ENCODE measurements around the gene ENAH. TPM values are rescaled to one million over a fixed set of nuclear protein-coding genes. Genes with fewer than 3 reads are reported as not detected.

The ENAH gene
- total RNA-seq, 1 experiment from 2014 or later, result 285 TPM

DNA sequence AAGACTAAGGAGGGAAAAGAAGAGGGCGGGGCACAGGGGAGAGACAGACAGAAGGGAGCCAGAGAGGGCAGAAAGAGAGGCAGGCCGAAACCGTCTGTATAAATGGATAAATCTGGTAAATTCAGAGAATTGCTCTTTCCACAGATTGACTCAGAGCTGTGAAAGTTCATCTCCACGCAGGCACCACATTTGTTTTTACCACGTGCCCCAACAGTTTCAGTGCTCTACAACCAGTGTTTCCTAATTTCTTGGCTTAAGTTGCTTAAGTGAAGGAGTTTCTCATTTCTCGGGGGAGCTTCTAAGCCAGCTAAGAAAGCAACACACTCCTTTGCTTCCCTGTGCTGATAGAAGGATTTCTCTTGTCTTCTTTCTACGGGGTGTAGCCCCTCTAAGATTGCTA is 87.1 kb downstream of the ENAH start:
- no peak overlapping the region for H3K14ac ChIP-seq (ENCODE audit: insufficient read depth, low read length)
- Mint-ChIP-seq H3K36me3 (ENCODE audit: insufficient read depth in 1 of 3, low read depth in 3 of 3) (peaks cover 14 to 36% (median 35%) of the 10 kb centered on the region in 3 experiments; a peak in 6 of 7 replicates), H3K4me1 (peaks cover 22 to 28% of the 10 kb centered on the region in 2 experiments), H3K27ac (peak overlapping the region; percentile 71 to 93 (median 89); a peak in 6 of 7 replicates), H3K4me3 (no peak overlapping the region), H3K9me3 (no peaks in the 10 kb centered on the region), H3K27me3 (ENCODE audit: low read depth) (no peaks in the 10 kb centered on the region)
- H4K8ac ChIP-seq (replicated peaks; ENCODE audit: insufficient read length, low read depth, low read length), result no peak overlapping the region
- H2BK12ac ChIP-seq (ENCODE audit: insufficient read length, low read depth, low read length), result no peak overlapping the region
- peaks cover 12% of the 10 kb centered on the region; the same call in 1 of the 2 replicates for H3K79me2 ChIP-seq (ENCODE audit: insufficient read depth, low read length)
- H3K27me3 ChIP-seq (ENCODE audit: insufficient read depth, low read length), result no peaks in the 10 kb centered on the region
- H2BK20ac ChIP-seq (ENCODE audit: low read depth, low read length, poor library complexity, severe bottlenecking), result no peak overlapping the region
- no peak overlapping the region for H2AFZ ChIP-seq (ENCODE audit: low read length)
- no CpG with 5 or more reads among the region's 7 CpGs for WGBS (ENCODE audit: extremely low coverage, insufficient read length, low lambda C conversion rate)
- H3K79me1 ChIP-seq (ENCODE audit: insufficient read depth, low read depth, low read length, poor library complexity, severe bottlenecking), result peaks cover 3% of the 10 kb centered on the region
- no peak overlapping the region for H4K91ac ChIP-seq (ENCODE audit: insufficient read length, low read depth, low read length)
- no peaks in the 10 kb centered on the region for H4K20me1 ChIP-seq (ENCODE audit: control insufficient read depth, insufficient read depth, insufficient read length)
- H3K23ac ChIP-seq (ENCODE audit: insufficient read length, low read depth, low read length), result no peak overlapping the region
- H2BK5ac ChIP-seq (ENCODE audit: insufficient read length, low read length), result no peak overlapping the region
- H3K56ac ChIP-seq (ENCODE audit: insufficient read length, low read depth, low read length), result no peak overlapping the region
- H3K4ac ChIP-seq (ENCODE audit: low read depth, low read length), result no peak overlapping the region
- no peak overlapping the region for H2AK5ac ChIP-seq (ENCODE audit: insufficient read length, low read length)
- H3K23me2 ChIP-seq (ENCODE audit: insufficient read length, low read depth, low read length, poor library complexity, severe bottlenecking), result no peaks in the 10 kb centered on the region
- H3K18ac ChIP-seq (ENCODE audit: insufficient read length, low read depth, low read length), result no peak overlapping the region
- H2BK15ac ChIP-seq (ENCODE audit: low read depth, low read length), result no peak overlapping the region
- DNase-seq, result no peak
- H3K4me1 ChIP-seq (ENCODE audit: insufficient read depth, low read length), result peaks cover 2% of the 10 kb centered on the region; the same call in 1 of the 2 replicates
- H3K9me3 ChIP-seq (ENCODE audit: control insufficient read depth, low read depth, low read length), result no peaks in the 10 kb centered on the region
- no peak overlapping the region for H3K9ac ChIP-seq (ENCODE audit: extremely low read depth, insufficient read length, low read length)
- no peak overlapping the region for H3K27ac ChIP-seq (ENCODE audit: insufficient read length, low read depth, low read length)
- H3K4me2 ChIP-seq (ENCODE audit: insufficient read depth, insufficient read length, low read length), result no peak overlapping the region
- H4K5ac ChIP-seq (ENCODE audit: insufficient read length, low read depth, low read length), result no peak overlapping the region
- TF ChIP-seq, protein P1, sequence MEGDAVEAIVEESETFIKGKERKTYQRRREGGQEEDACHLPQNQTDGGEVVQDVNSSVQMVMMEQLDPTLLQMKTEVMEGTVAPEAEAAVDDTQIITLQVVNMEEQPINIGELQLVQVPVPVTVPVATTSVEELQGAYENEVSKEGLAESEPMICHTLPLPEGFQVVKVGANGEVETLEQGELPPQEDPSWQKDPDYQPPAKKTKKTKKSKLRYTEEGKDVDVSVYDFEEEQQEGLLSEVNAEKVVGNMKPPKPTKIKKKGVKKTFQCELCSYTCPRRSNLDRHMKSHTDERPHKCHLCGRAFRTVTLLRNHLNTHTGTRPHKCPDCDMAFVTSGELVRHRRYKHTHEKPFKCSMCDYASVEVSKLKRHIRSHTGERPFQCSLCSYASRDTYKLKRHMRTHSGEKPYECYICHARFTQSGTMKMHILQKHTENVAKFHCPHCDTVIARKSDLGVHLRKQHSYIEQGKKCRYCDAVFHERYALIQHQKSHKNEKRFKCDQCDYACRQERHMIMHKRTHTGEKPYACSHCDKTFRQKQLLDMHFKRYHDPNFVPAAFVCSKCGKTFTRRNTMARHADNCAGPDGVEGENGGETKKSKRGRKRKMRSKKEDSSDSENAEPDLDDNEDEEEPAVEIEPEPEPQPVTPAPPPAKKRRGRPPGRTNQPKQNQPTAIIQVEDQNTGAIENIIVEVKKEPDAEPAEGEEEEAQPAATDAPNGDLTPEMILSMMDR (conservative IDR thresholded peaks at IDR 0.05), result no peak
- no peak overlapping the region for H2BK120ac ChIP-seq (ENCODE audit: low read depth, low read length, poor library complexity, severe bottlenecking)
- H3T11ph ChIP-seq (ENCODE audit: low read length), result no peak overlapping the region
